ENCODE results near the gene PPP2R2C.
A peak's percentile ranks its signal among the peaks of the same experiment; 100 is the strongest.

PPP2R2C gene

DNA sequence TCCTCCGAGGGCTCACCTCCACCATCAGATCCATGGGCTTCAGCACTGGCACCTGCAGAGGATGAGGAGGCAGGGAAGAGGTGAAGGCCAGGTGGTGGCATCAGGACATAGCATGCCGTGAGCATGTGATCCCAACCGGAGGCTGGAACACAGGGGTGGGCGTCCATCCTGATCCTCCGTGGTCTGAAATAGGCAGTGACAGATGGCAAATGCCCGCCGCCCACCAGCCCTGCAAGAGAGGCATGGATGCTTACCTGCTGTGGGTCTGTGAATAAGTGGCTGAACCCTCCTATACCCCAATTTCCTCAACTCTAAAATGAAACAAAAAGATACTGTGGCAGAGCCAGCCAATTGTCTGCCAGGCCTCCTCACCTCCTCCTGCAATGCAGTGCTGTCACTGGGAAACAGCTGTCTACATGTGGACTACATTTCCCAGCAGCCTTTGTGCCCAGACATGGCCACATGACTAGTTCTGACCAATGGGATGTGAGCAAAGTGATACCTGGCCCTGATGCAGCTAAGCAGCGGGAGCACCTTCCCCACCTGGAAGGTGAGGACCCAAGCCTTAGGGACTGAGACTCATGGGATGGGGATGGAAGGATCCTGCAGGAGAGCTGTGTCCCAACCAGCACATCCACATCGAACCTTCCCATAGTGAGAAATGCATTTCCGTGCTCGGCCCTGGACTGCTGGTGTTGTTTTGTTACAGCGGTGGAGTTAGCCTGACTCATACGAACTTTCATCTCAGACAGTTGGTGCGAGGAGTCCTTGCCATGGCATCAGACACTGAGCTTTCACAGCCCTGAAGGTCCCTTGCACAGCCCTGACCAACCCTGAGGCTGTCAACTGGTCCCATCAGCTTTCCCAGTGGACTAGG lies 99.5 kb downstream of the PPP2R2C start:
- POLR2A ChIA-PET: no interaction called here
- H3K4me3 ChIP-seq (ENCODE audit: low read depth, low read length): no peak overlapping the region
- no peaks in the 10 kb centered on the region for H3K4me1 ChIP-seq (ENCODE audit: control insufficient read depth, insufficient read depth, low read length)
- peaks cover 0 to 68% of the 10 kb centered on the region in 2 experiments; a peak in 1 of 3 replicates for H3K36me3 ChIP-seq (ENCODE audit: control insufficient read depth in 2 of 2, insufficient read depth in 1 of 2, low read length in 2 of 2)
- CTCF ChIA-PET: interaction anchor here (1.1 to 1.3 kb wide), 2 partner anchors 45 to 122 kb away, joined by 3 to 5 read pairs; no protein-coding TSS in a partner anchor
- no peaks in the 10 kb centered on the region for H3K9me3 ChIP-seq (ENCODE audit: control insufficient read depth, insufficient read depth, low read depth, low read length)
- TF ChIP-seq ZNF501 (tag by site-specific recombination; IDR thresholded peaks at IDR 0.05) (no peak), ZNF10 (tag by site-specific recombination; IDR thresholded peaks at IDR 0.05) (no peak), ZNF2 (tag by site-specific recombination; IDR thresholded peaks at IDR 0.05) (no peak), ZNF843 (tag by site-specific recombination; IDR thresholded peaks at IDR 0.05) (no peak), EGR2 (tag by site-specific recombination; IDR thresholded peaks at IDR 0.05; ENCODE audit: low read depth) (0 out of 2 replicates have a peak, but pooled peaks have one; percentile 33), ZNF76 (tag by site-specific recombination; IDR thresholded peaks at IDR 0.05; ENCODE audit: borderline replicate concordance, low read depth) (peak; percentile 72), ZNF175 (tag by site-specific recombination; IDR thresholded peaks at IDR 0.05) (no peak), ZNF248 (tag by site-specific recombination; IDR thresholded peaks at IDR 0.05) (no peak), ZNF324 (tag by site-specific recombination; IDR thresholded peaks at IDR 0.05) (no peak), ZNF561 (tag by site-specific recombination; IDR thresholded peaks at IDR 0.05; ENCODE audit: borderline replicate concordance) (no peak), SCRT2 (tag by site-specific recombination; IDR thresholded peaks at IDR 0.05) (no peak), ZFHX2 (tag by site-specific recombination; conservative IDR thresholded peaks at IDR 0.05) (0 out of 2 replicates have a peak, but pooled peaks have one; percentile 7)
- TF ChIP-seq, protein P1, sequence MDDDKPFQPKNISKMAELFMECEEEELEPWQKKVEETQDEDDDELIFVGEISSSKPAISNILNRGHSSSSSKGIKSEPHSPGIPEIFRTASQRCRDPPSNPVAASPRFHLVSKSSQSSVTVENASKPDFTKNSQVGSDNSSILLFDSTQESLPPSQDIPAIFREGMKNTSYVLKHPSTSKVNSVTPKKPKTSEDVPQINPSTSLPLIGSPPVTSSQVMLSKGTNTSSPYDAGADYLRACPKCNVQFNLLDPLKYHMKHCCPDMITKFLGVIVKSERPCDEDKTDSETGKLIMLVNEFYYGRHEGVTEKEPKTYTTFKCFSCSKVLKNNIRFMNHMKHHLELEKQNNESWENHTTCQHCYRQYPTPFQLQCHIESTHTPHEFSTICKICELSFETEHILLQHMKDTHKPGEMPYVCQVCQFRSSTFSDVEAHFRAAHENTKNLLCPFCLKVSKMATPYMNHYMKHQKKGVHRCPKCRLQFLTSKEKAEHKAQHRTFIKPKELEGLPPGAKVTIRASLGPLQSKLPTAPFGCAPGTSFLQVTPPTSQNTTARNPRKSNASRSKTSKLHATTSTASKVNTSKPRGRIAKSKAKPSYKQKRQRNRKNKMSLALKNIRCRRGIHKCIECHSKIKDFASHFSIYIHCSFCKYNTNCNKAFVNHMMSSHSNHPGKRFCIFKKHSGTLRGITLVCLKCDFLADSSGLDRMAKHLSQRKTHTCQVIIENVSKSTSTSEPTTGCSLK (tag by site-specific recombination; IDR thresholded peaks at IDR 0.05): no peak
- H3K27ac ChIP-seq (ENCODE audit: extremely low read depth, low read depth, low read length): no peak overlapping the region

DNA sequence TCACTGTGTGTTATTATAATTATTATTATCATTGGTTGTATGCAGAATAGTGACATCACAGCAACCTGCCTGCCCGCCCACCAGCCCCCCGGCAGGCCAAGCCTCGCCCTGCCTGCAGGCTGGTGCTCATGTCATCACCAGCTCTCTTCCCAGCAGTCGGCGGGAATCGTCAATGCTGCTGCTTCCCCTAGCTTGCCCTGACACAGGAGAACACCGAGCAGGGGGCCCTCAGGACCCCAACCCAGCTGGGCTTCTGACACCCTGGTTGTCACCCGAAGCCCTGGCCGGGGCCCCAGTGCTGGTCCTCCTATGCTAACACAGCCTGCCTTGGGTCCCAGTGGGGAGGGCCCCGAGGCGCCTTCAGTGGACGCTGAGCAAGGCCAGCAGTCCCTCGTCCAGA lies 100.6 kb downstream of the PPP2R2C start:
- TF ChIP-seq ZNF529 (tag by site-specific recombination; IDR thresholded peaks at IDR 0.05; ENCODE audit: insufficient replicate concordance) (no peak), ZXDB (tag by site-specific recombination; IDR thresholded peaks at IDR 0.05) (no peak), ZNF792 (tag by site-specific recombination; IDR thresholded peaks at IDR 0.05) (no peak)
- TF ChIP-seq, protein P2, sequence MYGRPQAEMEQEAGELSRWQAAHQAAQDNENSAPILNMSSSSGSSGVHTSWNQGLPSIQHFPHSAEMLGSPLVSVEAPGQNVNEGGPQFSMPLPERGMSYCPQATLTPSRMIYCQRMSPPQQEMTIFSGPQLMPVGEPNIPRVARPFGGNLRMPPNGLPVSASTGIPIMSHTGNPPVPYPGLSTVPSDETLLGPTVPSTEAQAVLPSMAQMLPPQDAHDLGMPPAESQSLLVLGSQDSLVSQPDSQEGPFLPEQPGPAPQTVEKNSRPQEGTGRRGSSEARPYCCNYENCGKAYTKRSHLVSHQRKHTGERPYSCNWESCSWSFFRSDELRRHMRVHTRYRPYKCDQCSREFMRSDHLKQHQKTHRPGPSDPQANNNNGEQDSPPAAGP (tag by site-specific recombination; IDR thresholded peaks at IDR 0.05): no peak
- TF ChIP-seq, protein P3, sequence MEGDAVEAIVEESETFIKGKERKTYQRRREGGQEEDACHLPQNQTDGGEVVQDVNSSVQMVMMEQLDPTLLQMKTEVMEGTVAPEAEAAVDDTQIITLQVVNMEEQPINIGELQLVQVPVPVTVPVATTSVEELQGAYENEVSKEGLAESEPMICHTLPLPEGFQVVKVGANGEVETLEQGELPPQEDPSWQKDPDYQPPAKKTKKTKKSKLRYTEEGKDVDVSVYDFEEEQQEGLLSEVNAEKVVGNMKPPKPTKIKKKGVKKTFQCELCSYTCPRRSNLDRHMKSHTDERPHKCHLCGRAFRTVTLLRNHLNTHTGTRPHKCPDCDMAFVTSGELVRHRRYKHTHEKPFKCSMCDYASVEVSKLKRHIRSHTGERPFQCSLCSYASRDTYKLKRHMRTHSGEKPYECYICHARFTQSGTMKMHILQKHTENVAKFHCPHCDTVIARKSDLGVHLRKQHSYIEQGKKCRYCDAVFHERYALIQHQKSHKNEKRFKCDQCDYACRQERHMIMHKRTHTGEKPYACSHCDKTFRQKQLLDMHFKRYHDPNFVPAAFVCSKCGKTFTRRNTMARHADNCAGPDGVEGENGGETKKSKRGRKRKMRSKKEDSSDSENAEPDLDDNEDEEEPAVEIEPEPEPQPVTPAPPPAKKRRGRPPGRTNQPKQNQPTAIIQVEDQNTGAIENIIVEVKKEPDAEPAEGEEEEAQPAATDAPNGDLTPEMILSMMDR (tag by site-specific recombination; IDR thresholded peaks at IDR 0.05): no peak
- H3K4me1 ChIP-seq (ENCODE audit: control insufficient read depth, insufficient read depth, low read length): no peaks in the 10 kb centered on the region
- peaks cover 0 to 68% of the 10 kb centered on the region in 2 experiments; a peak in 1 of 3 replicates for H3K36me3 ChIP-seq (ENCODE audit: control insufficient read depth in 2 of 2, insufficient read depth in 1 of 2, low read length in 2 of 2)
- no peak overlapping the region for H3K27ac ChIP-seq (ENCODE audit: extremely low read depth, low read depth, low read length)
- no peaks in the 10 kb centered on the region for H3K9me3 ChIP-seq (ENCODE audit: control insufficient read depth, insufficient read depth, low read depth, low read length)
- H3K4me3 ChIP-seq (ENCODE audit: low read depth, low read length): no peak overlapping the region
- ChIA-PET POLR2A (no interaction called here), CTCF (no interaction called here)
